Common myeloid progenitor, CD34-positive (primary cell): ENCODE data around the gene TRIM61.
"Not testable (repeated sequence)": the region's sequence is repeated elsewhere in the genome, so short reads cannot be mapped to it uniquely, and the experiment has no call there.

Experiments used
- CTCF ChIA-PET: fragments of 350-600 bp; sonication (Branson Sonifier 250); formaldehyde crosslinking; loops from one replicate; lab custom pipeline; 2021; ENCODE audit warnings: antibody characterized with exemption; lab: Charles Lee
- POLR2A ChIA-PET: fragments of 350-600 bp; sonication (Branson Sonifier 250); formaldehyde crosslinking; loops from one replicate; lab custom pipeline; 2021; ENCODE audit warnings: antibody characterized with exemption; lab: Charles Lee
- DNase-seq, 3 donors: peaks; one replicate each; pipeline versions ENCODE4 v3.0.0 to v3.0.0-alpha.2; 2013
- H3K27ac ChIP-seq, 2 experiments: 1 replicate in 1 of 2; 2 replicates in 1 of 2; pipeline ENCODE4 v1.7.0; 2013; ENCODE audit warnings: inconsistent platforms in 2 of 2, low read length in 2 of 2, mild to moderate bottlenecking in 2 of 2, low read depth in 1 of 2, moderate library complexity in 1 of 2; ENCODE audit not compliant: severe bottlenecking in 2 of 2, insufficient read depth in 1 of 2, poor library complexity in 1 of 2
- H3K27me3 ChIP-seq, 5 experiments: replicated peaks in 2 of 5; 1 replicate in 3 of 5; 2 replicates in 2 of 5; pipeline versions ENCODE4 v1.6.1 to v1.7.0; 2013; ENCODE audit warnings: low read length in 4 of 5, mild to moderate bottlenecking in 2 of 5, moderate library complexity in 2 of 5, inconsistent platforms in 1 of 5; ENCODE audit not compliant: insufficient read depth in 5 of 5, control insufficient read depth in 4 of 5
- H3K36me3 ChIP-seq, 4 experiments: 1 replicate in 2 of 4; 2 replicates in 2 of 4; pipeline versions ENCODE4 v1.6.1 to v1.7.0; 2013; ENCODE audit warnings: low read length in 3 of 4, control low read depth in 1 of 4, mild to moderate bottlenecking in 1 of 4; ENCODE audit not compliant: control insufficient read depth in 4 of 4, insufficient read depth in 4 of 4
- H3K4me1 ChIP-seq, 4 experiments: 1 replicate in 3 of 4; 2 replicates in 1 of 4; pipeline versions ENCODE4 v1.6.1 to v1.7.1; 2013; ENCODE audit warnings: low read length in 3 of 4, mild to moderate bottlenecking in 3 of 4, control low read depth in 1 of 4, inconsistent platforms in 1 of 4, moderate library complexity in 1 of 4; ENCODE audit not compliant: control insufficient read depth in 4 of 4, insufficient read depth in 4 of 4; ENCODE audit errors: control extremely low read depth in 1 of 4
- H3K4me3 ChIP-seq, 7 experiments: 1 replicate in 4 of 7; 2 replicates in 3 of 7; pipeline versions ENCODE4 v1.5.1 to v1.7.0; 2013; ENCODE audit warnings: mild to moderate bottlenecking in 7 of 7, low read length in 6 of 7, moderate library complexity in 6 of 7, inconsistent platforms in 2 of 7, low read depth in 2 of 7, control low read depth in 1 of 7; ENCODE audit not compliant: insufficient read depth in 4 of 7, control insufficient read depth in 1 of 7; ENCODE audit errors: extremely low read depth in 1 of 7
- H3K9me3 ChIP-seq, 5 experiments: 1 replicate in 4 of 5; 2 replicates in 1 of 5; pipeline versions ENCODE4 v1.6.1 to v1.7.1; 2013; ENCODE audit warnings: low read length in 4 of 5, mild to moderate bottlenecking in 2 of 5, inconsistent platforms in 1 of 5, low read depth in 1 of 5, moderate library complexity in 1 of 5; ENCODE audit not compliant: control insufficient read depth in 4 of 5, insufficient read depth in 2 of 5; ENCODE audit errors: control extremely low read depth in 1 of 5
- WGBS: methylation state at CpG from one replicate; pipeline ENCODE4 v1.1.5; 2013; ENCODE audit not compliant: insufficient coverage; 5-methylcytosine and 5-hydroxymethylcytosine counted together

Gene TRIM61

DNA sequence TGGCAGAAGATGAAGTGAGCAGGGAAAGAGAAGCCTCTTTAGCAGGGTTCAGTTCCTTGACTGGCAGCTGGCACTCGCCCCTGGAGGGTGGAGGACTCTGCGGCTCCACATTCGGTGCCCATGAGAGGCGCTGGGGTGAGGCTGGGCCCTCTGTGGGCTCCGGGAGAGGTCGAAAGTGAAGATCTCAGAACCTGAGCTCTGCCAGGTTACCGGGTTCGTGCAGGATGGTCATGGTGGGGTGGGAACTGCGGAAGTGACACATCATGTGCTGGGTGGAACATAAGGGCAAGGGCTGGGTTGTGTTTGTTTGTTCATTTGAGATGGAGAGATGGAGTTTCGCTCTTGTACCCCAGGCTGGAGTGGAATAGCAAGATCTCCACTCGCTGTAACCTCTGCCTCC is 44.2 kb downstream of the TRIM61 start:
- Histone ChIP-seq H3K27ac (no peak overlapping the region), H3K36me3 (no peaks in the 10 kb centered on the region), H3K4me1 (no peaks in the 10 kb centered on the region), H3K4me3 (no peak overlapping the region), H3K9me3 (no peaks in the 10 kb centered on the region), H3K27me3 (no peaks in the 10 kb centered on the region)
- no peak for DNase-seq
- POLR2A ChIA-PET: no interaction called here
- 97% methylated on average over 10 of the region's 11 CpGs for WGBS
- CTCF ChIA-PET: no interaction called here

- no peaks in the 10 kb centered on the region for H3K4me1 ChIP-seq
- ChIA-PET POLR2A (no interaction called here), CTCF (no interaction called here)
- DNase-seq: no peak
- 95% methylated on average over 2 of the region's 5 CpGs for WGBS
- H3K27ac ChIP-seq: no peak overlapping the region
- no peaks in the 10 kb centered on the region for H3K9me3 ChIP-seq
- no peaks in the 10 kb centered on the region for H3K27me3 ChIP-seq
- H3K4me3 ChIP-seq: no peak overlapping the region
- no peaks in the 10 kb centered on the region for H3K36me3 ChIP-seq
Observed at GRCh38 chr4:164931551-164932324, 45.7 kb downstream of the TRIM61 start.

- Histone ChIP-seq H3K4me1 (no peaks in the 10 kb centered on the region), H3K9me3 (no peaks in the 10 kb centered on the region), H3K4me3 (no peak overlapping the region), H3K36me3 (no peaks in the 10 kb centered on the region), H3K27ac (no peak overlapping the region), H3K27me3 (no peaks in the 10 kb centered on the region)
- ChIA-PET POLR2A (no interaction called here), CTCF (no interaction called here)
- DNase-seq: no peak
- 94% methylated on average over 5 of the region's 5 CpGs for WGBS
Observed at GRCh38 chr4:164930647-164931046, 46.8 kb downstream of the TRIM61 start.

- H3K4me3 ChIP-seq, CTCF ChIA-PET, POLR2A ChIA-PET, H3K36me3 ChIP-seq, DNase-seq, H3K4me1 ChIP-seq, H3K9me3 ChIP-seq, H3K27me3 ChIP-seq, H3K27ac ChIP-seq: not testable (repeated sequence)
- no CpG with 5 or more reads among the region's 2 CpGs for WGBS
Observed at GRCh38 chr4:164927101-164927500, 50.4 kb downstream of the TRIM61 start.

- no peaks in the 10 kb centered on the region for H3K4me1 ChIP-seq
- no peak overlapping the region for H3K27ac ChIP-seq
- H3K36me3 ChIP-seq: no peaks in the 10 kb centered on the region
- POLR2A ChIA-PET: no interaction called here
- WGBS: 90% methylated on average over 1 of the region's 2 CpGs
- DNase-seq: no peak
- CTCF ChIA-PET: no interaction called here
- H3K27me3 ChIP-seq: no peaks in the 10 kb centered on the region
- H3K9me3 ChIP-seq: peaks cover 0 to 3% (median 0%) of the 10 kb centered on the region in 5 experiments
- H3K4me3 ChIP-seq: no peak overlapping the region
Observed at GRCh38 chr4:164926301-164926700, 51.2 kb downstream of the TRIM61 start.

GRCh38 chr4:164924670-164925238 is 52.7 kb downstream of the TRIM61 start:
- Histone ChIP-seq H3K36me3 (no peaks in the 10 kb centered on the region), H3K27me3 (no peaks in the 10 kb centered on the region), H3K4me1 (no peaks in the 10 kb centered on the region), H3K9me3 (peaks cover 0 to 3% (median 0%) of the 10 kb centered on the region in 5 experiments), H3K4me3 (no peak overlapping the region), H3K27ac (no peak overlapping the region)
- POLR2A ChIA-PET: no interaction called here
- CTCF ChIA-PET: no interaction called here
- WGBS: 100% methylated on average over 1 of the region's 3 CpGs
- no peak for DNase-seq

GRCh38 chr4:164918956-164919355 is 58.5 kb downstream of the TRIM61 start:
- DNase-seq: no peak
- Histone ChIP-seq H3K27me3 (no peaks in the 10 kb centered on the region), H3K27ac (no peak overlapping the region), H3K36me3 (no peaks in the 10 kb centered on the region), H3K4me1 (no peaks in the 10 kb centered on the region), H3K9me3 (peaks cover 0 to 3% (median 0%) of the 10 kb centered on the region in 5 experiments), H3K4me3 (no peak overlapping the region)
- CTCF ChIA-PET: no interaction called here
- POLR2A ChIA-PET: interaction anchor here (0.6 kb wide), 1 partner anchor 131 kb away, joined by 3 read pairs; no protein-coding TSS in a partner anchor
- no CpG with 5 or more reads among the region's 3 CpGs for WGBS
